Body of pancreas (tissue), 4 donors: ENCODE results near the gene ATXN7L1. TPM values are rescaled to one million over a fixed set of nuclear protein-coding genes. Genes with fewer than 3 reads are reported as not detected.

ENCODE experiments used
- ATAC-seq: fragments of 150-250 bp; one replicate; pipeline ENCODE4 v1.9.1; 2016
- DNase-seq, 4 donors: peaks; one replicate each; pipeline ENCODE4 v3.0.0-alpha.2; 2019
- H3K27ac ChIP-seq, 4 donors: fragments of 200-600 bp; sonication (generic); 1 replicate in 3 of 4; 2 replicates in 1 of 4; pipeline versions ENCODE4 v1.5.1 to v1.6.1; 2016 to 2019; ENCODE audit warnings: mild to moderate bottlenecking in 1 of 4, mixed read lengths in 1 of 4, moderate library complexity in 1 of 4
- H3K27me3 ChIP-seq, 2 donors: fragments of 200-600 bp; sonication (generic); one replicate each; pipeline ENCODE4 v1.6.0; 2016; ENCODE audit warnings: mild to moderate bottlenecking in 1 of 2
- H3K36me3 ChIP-seq, 2 donors: fragments of 200-600 bp; sonication (generic); replicated peaks in 1 of 2; 2 replicates each; pipeline ENCODE4 v1.5.1; 2016; ENCODE audit warnings: low read depth in 2 of 2; ENCODE audit not compliant: insufficient read depth in 1 of 2
- H3K4me1 ChIP-seq: fragments of 200-600 bp; sonication (generic); one replicate; pipeline ENCODE4 v1.6.0; 2016
- H3K4me3 ChIP-seq, 2 donors: fragments of 200-600 bp; sonication (generic); 1 replicate in 1 of 2; 2 replicates in 1 of 2; pipeline ENCODE4 v1.5.1; 2016 to 2019
- H3K9me3 ChIP-seq, 3 donors: fragments of 200-600 bp; sonication (generic); 1 replicate in 2 of 3; 2 replicates in 1 of 3; pipeline ENCODE4 v1.5.1; 2016
- CTCF ChIP-seq, 7 experiments: fragments of 450-650 bp in 4 of 7; fragments of 200-600 bp in 3 of 7; sonication (generic) in 3 of 7; IDR thresholded peaks; one replicate each; pipeline ENCODE4 v1.5.1; 2016 to 2019; ENCODE audit warnings: antibody characterized with exemption in 7 of 7
- POLR2A ChIP-seq, 3 donors: fragments of 450-650 bp; IDR thresholded peaks; one replicate each; pipeline ENCODE4 v1.6.1; 2016; ENCODE audit warnings: antibody characterized with exemption in 3 of 3, mild to moderate bottlenecking in 2 of 3
- WGBS, 2 donors: methylation state at CpG; one replicate each; pipeline ENCODE4 v1.1.5; 2017; 5-methylcytosine and 5-hydroxymethylcytosine counted together
- intact Hi-C: fragments of 100-400 bp; cut with DNase I; formaldehyde crosslinking; loops from one replicate; pipeline ENCODE4 v1.15.1; 2023
- total RNA-seq, 2 donors: library from RNA; depleted of rRNA; stranded (reverse); fragments of >200 nt; gene quantifications; one replicate each; pipeline ENCODE4 v1.1.0, GENCODE V29; 2016

The ATXN7L1 gene
- total RNA-seq, 2 donors from 2014 or later, result 6.6 to 8.0 TPM

GRCh38 chr7:105816954-105817615 is 59.3 kb downstream of the ATXN7L1 start:
- H3K27ac ChIP-seq, result no peak overlapping the region
- no peak overlapping the region for H3K4me3 ChIP-seq
- H3K9me3 ChIP-seq, result no peaks in the 10 kb centered on the region
- no peak for ATAC-seq
- DNase-seq, result no peak
- no peaks in the 10 kb centered on the region for H3K36me3 ChIP-seq
- H3K27me3 ChIP-seq, result no peaks in the 10 kb centered on the region
- WGBS, 2 donors, result 83 to 84% methylated on average over 6 of the region's 6 CpGs
- no peaks in the 10 kb centered on the region for H3K4me1 ChIP-seq
- intact Hi-C loops, result no loop called here
- TF ChIP-seq CTCF (IDR thresholded peaks at IDR 0.05) (no peak), POLR2A (IDR thresholded peaks at IDR 0.05) (no peak)

GRCh38 chr7:105816266-105816843 is 60.0 kb downstream of the ATXN7L1 start:
- Histone ChIP-seq H3K9me3 (no peaks in the 10 kb centered on the region), H3K27me3 (no peaks in the 10 kb centered on the region), H3K4me1 (no peaks in the 10 kb centered on the region), H3K4me3 (no peak overlapping the region), H3K27ac (no peak overlapping the region), H3K36me3 (no peaks in the 10 kb centered on the region)
- DNase-seq (no peak), ATAC-seq (no peak)
- TF ChIP-seq CTCF (IDR thresholded peaks at IDR 0.05) (no peak), POLR2A (IDR thresholded peaks at IDR 0.05) (no peak)
- WGBS, 2 donors, result 81 to 90% methylated on average over 5 of the region's 5 CpGs
- intact Hi-C loops, result no loop called here

- DNase-seq (no peak), ATAC-seq (no peak)
- WGBS, 2 donors, result 83 to 93% methylated on average over 6 of the region's 6 CpGs
- H3K36me3 ChIP-seq, result no peaks in the 10 kb centered on the region
- intact Hi-C loops, result no loop called here
- H3K9me3 ChIP-seq, result no peaks in the 10 kb centered on the region
- H3K4me3 ChIP-seq, result no peak overlapping the region
- H3K4me1 ChIP-seq, result no peaks in the 10 kb centered on the region
- TF ChIP-seq CTCF (IDR thresholded peaks at IDR 0.05) (no peak), POLR2A (IDR thresholded peaks at IDR 0.05) (no peak)
- no peaks in the 10 kb centered on the region for H3K27me3 ChIP-seq
- no peak overlapping the region for H3K27ac ChIP-seq
Observed at GRCh38 chr7:105815576-105815975, 60.8 kb downstream of the ATXN7L1 start.

- no peaks in the 10 kb centered on the region for H3K9me3 ChIP-seq
- H3K4me3 ChIP-seq, result no peak overlapping the region
- DNase-seq, result no peak
- H3K4me1 ChIP-seq, result no peaks in the 10 kb centered on the region
- no peaks in the 10 kb centered on the region for H3K27me3 ChIP-seq
- intact Hi-C loops, result no loop called here
- H3K27ac ChIP-seq, result no peak overlapping the region
- no peak for ATAC-seq
- H3K36me3 ChIP-seq, result no peaks in the 10 kb centered on the region
- TF ChIP-seq POLR2A (IDR thresholded peaks at IDR 0.05) (no peak), CTCF (IDR thresholded peaks at IDR 0.05) (no peak)
Observed at GRCh38 chr7:105814481-105814880, 61.9 kb downstream of the ATXN7L1 start.
